ENCODE measurements around the gene GAST. TPM values are rescaled to one million over a fixed set of nuclear protein-coding genes. Genes with fewer than 3 reads are reported as not detected.

Gene GAST
- total RNA-seq, 1 experiment from 2014 or later = 0.75 TPM

DNA sequence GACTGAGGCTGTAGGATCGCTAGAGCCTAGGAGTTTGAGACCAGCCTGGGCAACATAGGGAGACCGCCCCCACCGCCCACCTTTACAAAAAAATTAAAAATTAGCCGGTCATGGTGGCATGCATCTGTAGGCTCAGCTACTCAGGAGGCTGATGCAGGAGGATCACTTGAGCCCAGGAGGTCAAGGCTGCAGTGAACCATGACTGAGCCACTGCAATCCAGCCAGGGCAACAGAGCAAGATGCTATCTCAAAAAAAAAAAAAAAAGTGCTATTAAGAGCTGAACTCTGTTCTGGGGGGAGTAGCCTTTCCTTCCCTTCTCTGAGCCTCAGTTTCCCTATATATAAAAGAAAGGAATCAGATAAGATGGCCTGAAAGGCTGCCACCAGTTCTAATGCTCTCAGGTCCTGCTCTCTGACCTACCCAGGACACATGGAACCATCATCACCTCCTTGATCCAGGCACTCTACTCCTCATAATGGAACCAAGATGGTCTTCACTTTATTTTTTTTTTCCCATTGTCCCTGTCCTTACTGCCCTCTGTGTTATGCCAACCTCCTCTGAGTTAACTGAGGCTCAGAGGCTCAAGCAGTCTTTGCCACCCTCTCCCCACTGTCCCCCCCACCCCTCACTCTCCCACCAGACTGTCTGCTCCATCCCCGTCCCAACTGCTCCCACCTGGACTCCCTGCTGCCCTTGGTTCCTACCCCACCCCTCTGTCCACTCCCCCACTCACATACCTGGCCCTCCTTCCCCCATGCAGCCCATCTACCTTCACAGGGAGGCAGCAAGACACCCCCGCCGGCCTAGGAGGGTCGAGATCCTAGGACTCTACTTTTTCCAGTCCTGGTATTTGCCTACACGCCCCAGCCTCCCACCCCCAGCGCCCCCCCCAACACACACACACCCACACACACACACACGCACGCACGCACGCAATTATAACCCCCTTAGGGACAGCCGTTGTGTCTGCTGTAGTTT lies 47.3 kb upstream of the GAST start:
- peak overlapping the region; percentile 83 for H3K4me3 Mint-ChIP-seq (ENCODE audit: unreplicated experiment)
- intact Hi-C loops (cut with micrococcal nuclease; ENCODE audit: unreplicated experiment) = loop anchor here (5.0 kb wide), 5 partner anchors 248 to 1043 kb away; no protein-coding TSS in a partner anchor
- H3K4me3 ChIP-seq (ENCODE audit: low read depth, low read length) = peak overlapping the region; percentile 23

GRCh38 chr17:41665566-41666236 lies 46.4 kb upstream of the GAST start:
- H3K9me3 Mint-ChIP-seq (ENCODE audit: unreplicated experiment) = no peaks in the 10 kb centered on the region
- H3K36me3 Mint-ChIP-seq (ENCODE audit: insufficient read depth, unreplicated experiment) = peaks cover 7% of the 10 kb centered on the region
- POLR2A ChIA-PET = interaction anchor here (0.6 to 1.9 kb wide), 2 partner anchors 23 to 764 kb away, joined by 3 to 24 read pairs; partner anchors contain the start of gene EIF1
- no peaks in the 10 kb centered on the region for H3K9me3 ChIP-seq
- CTCF ChIA-PET = interaction anchor here (0.6 to 1.9 kb wide), 34 partner anchors 10 to 847 kb away, joined by 3 to 34 read pairs (median 4); partner anchors contain the start of genes EIF1, JUP and KRT15
- DNase-seq = peak; percentile 89 to 96
- H3K4me3 ChIP-seq (ENCODE audit: low read depth, low read length) = peak overlapping the region; percentile 54
- no TSS peak for BruUV-seq (replicated peaks)
- intact Hi-C loops (cut with micrococcal nuclease; ENCODE audit: unreplicated experiment) = loop anchor here (2.0 to 5.0 kb wide), 5 partner anchors 343 to 1043 kb away; no protein-coding TSS in a partner anchor
- no peaks in the 10 kb centered on the region for H3K27me3 Mint-ChIP-seq (ENCODE audit: insufficient read depth, unreplicated experiment)
- peak overlapping the region; percentile 83 for H3K4me3 Mint-ChIP-seq (ENCODE audit: unreplicated experiment)
- no peaks in the 10 kb centered on the region for H3K36me3 ChIP-seq (ENCODE audit: control insufficient read depth, insufficient read depth, low read length)
- H3K4me1 ChIP-seq = peaks cover 11% of the 10 kb centered on the region
- TF ChIP-seq CTCF (IDR thresholded peaks at IDR 0.05; ENCODE audit: insufficient read depth in 1 of 2, low read depth in 1 of 2, low read length in 1 of 2, severe bottlenecking in 1 of 2, unreplicated experiment in 1 of 2) = peak; percentile 81 to 97
- H3K4me1 Mint-ChIP-seq (ENCODE audit: low read depth, unreplicated experiment) = peaks cover 18% of the 10 kb centered on the region
- H3K27ac Mint-ChIP-seq (ENCODE audit: unreplicated experiment) = peak overlapping the region; percentile 78
- H3K27me3 ChIP-seq (replicated peaks; ENCODE audit: control insufficient read depth, insufficient read depth, low read length) = no peaks in the 10 kb centered on the region

More for the DNA sequence above, 47.3 kb upstream of the GAST start:
- BruUV-seq (replicated peaks) = no TSS peak
- Mint-ChIP-seq H3K36me3 (ENCODE audit: insufficient read depth, unreplicated experiment) (peaks cover 11% of the 10 kb centered on the region), H3K9me3 (ENCODE audit: unreplicated experiment) (no peaks in the 10 kb centered on the region), H3K27me3 (ENCODE audit: insufficient read depth, unreplicated experiment) (no peaks in the 10 kb centered on the region), H3K4me1 (ENCODE audit: low read depth, unreplicated experiment) (peaks cover 18% of the 10 kb centered on the region), H3K27ac (ENCODE audit: unreplicated experiment) (peak overlapping the region; percentile 78)
- POLR2A ChIA-PET = interaction anchor here (0.6 to 1.9 kb wide), 2 partner anchors 24 to 763 kb away, joined by 3 to 24 read pairs; partner anchors contain the start of gene EIF1
- CTCF ChIA-PET = interaction anchor here (0.6 to 2.7 kb wide), 34 partner anchors 11 to 846 kb away, joined by 3 to 147 read pairs (median 5); partner anchors contain the start of genes EIF1, JUP and KRT15
- Histone ChIP-seq H3K27me3 (replicated peaks; ENCODE audit: control insufficient read depth, insufficient read depth, low read length) (no peaks in the 10 kb centered on the region), H3K9me3 (no peaks in the 10 kb centered on the region), H3K4me1 (peaks cover 11% of the 10 kb centered on the region), H3K36me3 (ENCODE audit: control insufficient read depth, insufficient read depth, low read length) (no peaks in the 10 kb centered on the region)
- TF ChIP-seq CTCF (IDR thresholded peaks at IDR 0.05; ENCODE audit: insufficient read depth in 1 of 2, low read depth in 1 of 2, low read length in 1 of 2, severe bottlenecking in 1 of 2, unreplicated experiment in 1 of 2) = no peak
- no peak for DNase-seq

Measured in Caco-2 (cell line).